ENCODE measurements around the gene GTF2H2C.
"Not testable (repeated sequence)": the region's sequence is repeated elsewhere in the genome, so short reads cannot be mapped to it uniquely, and the experiment has no call there.

The GTF2H2C gene

DNA sequence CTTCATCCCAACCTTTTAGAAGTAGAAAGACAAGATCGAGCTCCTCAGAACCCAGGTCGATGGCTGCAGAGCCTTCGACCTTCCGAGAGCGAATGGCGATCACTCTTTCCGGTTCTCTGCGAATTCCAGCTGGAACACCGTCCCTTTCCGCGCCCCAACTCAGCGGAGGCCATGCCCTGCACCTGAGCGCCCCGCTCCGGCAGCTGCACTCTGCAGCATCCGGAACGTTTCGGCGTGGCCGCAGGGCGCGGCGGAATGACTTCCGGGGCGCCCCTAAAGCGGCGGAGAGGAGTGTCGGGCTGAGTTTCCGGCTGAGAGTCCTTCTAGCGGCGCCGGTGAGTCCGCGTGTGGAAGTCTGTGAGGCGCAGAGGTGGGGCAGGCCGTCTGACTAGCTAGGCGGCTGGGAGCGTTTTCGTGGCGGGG lies at the start of gene GTF2H2C:
Gene GTF2H2C (plus strand): TSS at position 284 of the 423 bp plus-strand sequence. CDS start 4,942 bp downstream, outside the sequence.
- DNase-seq: not testable (repeated sequence)

DNA sequence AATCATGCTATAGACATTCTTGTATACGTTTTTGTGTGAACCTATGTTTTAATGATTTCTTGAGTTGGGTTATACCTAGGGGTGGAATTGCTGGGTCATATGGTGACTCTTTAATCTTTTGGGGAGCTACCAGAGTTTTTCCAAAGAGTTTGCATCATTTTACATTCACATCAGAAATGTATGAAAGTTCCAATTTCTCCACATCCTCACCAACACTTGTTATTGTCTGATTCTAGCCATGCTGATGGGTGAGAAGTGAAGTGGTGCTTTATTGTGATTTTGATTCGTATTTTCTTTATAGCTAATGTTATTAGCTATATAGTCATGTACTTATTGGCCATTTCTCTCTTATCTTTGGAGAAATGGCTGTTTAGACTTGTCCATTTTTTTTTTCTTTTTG lies 49.3 kb upstream of the GTF2H2C start:
- DNase-seq: no peak

DNA sequence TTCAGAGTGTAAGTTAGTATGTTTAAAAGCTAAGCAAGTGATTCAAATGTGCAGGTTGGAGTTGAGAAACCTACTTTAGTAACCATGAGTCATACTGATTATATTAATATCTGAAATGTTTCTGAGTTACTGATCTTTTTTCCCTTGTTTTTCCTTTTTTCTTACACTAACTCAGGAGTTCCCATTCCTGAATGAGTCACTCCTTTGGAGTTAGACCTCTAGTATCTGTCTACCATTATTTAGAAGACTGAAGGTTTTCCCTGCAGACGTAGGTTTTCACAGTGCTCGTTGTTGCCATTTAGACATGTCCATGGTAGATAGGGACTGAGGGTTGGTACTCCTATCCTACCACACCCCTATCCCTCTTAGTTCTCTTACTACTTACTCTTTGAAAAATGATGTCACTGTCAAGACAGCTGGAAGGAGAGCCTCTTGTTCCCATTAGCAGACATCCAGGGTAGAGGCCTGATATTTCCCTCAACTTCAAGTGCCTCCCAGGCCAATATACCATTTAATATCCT lies 47.2 kb upstream of the GTF2H2C start:
- DNase-seq: no peak

DNA sequence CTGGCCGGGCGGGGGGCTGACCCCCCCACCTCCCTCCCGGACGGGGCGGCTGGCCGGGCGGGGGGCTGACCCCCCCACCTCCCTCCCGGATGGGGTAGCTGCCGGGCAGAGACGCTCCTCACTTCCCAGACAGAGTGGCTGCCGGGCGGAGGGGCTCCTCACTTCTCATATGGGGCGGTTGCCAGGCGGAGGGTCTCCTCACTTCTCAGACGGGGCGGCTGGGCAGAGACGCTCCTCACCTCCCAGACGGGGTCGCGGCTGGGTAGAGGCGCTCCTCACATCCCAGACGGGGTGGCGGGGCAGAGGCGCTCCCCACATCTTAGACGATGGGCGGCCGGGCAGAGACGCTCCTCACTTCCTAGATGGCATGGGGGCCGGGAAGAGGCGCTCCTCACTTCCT lies 44.4 kb upstream of the GTF2H2C start:
- DNase-seq: not testable (repeated sequence)

DNA sequence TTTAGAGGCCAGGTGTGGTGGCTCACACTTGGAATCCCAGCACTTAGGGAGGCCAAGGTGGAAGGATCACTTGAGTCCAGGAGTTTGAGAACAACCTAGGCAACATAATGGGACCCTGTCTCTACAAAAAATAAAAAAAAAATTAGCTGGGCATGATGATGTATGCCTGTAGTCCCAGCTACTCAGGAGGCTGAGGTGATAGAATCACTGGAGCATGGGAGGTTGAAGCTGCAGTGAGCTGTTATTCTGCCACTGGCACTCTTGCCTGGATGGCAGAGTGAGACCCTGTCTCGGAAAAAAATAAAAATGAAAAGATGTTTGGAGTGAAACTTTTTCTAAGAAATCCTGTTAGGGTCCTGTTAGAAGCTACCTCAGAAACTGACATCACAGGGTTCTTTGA lies 43.2 kb upstream of the GTF2H2C start:
- no peak for DNase-seq

DNA sequence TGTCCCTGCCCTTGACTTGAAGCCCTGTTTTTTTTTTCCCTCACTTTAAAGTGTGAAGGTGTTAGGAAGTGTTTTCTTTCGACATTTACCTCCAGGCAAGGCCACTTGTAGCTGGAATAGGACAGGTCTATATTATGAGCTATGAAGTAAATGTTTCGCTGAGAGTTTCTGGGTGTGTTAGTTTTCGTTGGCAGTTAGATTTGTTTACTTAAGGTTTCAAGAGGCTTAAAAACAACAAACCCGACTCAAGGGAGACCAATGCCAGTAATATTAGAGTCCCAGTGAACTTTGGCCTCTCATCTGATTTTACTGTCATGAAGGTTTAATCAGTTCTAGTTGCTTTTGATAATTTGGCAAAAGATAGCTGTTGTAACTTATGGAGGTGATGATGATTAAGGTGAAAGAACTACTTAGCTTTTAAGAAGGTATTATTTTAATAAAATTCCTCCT lies 42.2 kb upstream of the GTF2H2C start:
- DNase-seq: peak; percentile 90

DNA sequence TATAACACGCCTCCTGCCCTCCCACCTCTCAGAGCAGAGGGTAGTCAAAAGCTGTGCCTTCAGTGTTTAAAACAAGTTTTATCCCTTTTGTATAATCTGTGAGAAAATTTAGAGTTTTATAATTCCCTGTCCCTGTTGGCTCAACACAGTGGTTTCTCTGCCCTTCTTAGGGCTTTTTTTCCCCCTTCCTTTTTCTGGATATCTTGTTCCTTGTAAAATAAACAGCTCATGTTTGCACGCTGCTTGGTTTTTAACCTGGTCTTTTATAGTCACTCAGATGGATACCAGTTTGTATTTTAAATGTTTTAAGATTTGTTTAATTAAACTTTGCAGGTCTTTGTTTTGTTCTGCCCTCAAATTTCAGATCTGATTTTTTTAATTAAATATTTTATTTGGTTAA lies 40.7 kb upstream of the GTF2H2C start:
- no peak for DNase-seq

DNA sequence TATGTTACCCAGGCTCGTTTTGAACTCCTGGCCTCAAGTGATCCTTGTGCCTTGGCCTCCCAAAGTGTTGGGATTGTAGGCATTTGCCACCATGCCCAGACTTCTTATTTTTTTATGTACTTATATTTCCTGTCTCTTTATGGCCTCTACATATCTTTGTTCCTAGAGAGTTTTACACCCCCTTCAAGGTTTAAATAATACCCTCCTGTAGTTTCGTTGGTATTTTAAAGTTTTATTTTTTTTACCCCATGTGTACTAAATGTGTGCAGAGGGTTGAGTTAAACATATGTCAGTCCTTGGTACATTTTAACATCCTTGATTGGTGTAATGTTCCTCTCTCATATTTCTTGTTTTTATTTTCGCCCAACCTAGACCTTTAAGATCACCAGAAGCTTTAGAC lies 38.0 kb upstream of the GTF2H2C start:
- DNase-seq: no peak

DNA sequence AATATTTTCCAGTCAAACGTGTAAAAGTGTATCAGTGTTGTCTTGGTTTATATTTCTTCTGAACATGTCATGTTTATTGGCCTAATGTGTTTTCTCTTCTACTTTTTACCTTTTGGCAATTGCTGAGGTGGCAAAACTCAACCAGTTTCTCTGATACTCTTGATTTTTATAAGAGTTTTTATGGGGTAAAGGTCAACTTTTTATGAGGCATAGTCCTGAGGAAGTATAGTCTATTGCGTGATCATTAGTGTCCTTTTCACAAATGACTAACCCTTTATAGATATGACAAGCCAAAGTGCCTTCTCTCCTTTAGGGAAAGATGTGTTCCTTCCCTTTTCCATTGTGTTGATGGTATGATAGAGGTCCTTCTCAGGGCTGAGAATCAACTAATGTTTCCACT lies 34.5 kb upstream of the GTF2H2C start:
- no peak for DNase-seq

DNA sequence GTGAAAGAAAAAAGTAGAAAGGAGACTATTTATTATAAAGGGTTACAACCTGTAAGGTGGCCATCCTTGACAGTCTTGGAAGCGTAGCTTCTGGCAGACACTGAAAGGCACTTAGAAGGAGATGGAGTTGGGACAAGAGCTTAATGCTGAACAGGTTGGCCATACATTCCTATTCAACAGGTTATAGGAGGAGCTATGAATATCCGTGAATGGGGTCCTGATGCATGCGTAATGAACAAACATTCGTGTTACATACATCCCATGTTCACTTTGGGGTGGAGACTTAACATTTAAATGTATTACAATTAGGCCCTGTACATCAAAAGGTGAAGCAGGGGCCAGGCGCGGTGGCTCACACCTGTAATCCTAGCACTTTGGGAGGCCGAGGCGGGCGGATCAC lies 33.3 kb upstream of the GTF2H2C start:
- no peak for DNase-seq

DNA sequence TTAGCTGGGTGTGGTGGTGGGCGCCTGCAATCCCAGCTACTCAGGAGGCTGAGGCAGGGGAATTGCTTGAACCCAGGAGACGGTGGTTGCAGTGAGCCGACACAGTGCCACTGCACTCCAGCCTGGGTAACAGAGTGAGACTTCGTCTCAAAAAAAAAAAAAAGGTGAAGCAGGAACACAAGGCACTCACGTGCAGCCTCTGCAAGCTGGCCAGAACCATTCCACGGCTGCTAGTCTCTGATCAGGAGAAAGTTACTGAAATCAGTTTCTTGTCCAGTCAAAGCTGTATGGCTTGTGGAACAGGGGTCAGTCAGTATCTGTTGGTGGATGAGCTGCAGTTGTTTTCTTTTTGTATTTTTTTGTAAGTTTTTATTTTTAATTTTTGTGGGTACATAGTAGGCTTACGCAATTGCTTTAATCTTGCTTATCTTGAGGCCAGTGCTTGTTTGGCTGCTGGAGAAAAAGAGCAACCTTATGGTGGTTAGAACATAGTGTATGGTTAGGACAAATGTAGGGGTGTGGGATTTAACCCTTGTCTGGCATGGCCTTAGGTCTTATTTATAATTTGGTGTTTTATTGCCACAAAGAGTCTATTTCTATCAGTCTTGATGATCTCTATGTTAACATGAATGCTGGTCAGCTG lies 32.7 kb upstream of the GTF2H2C start:
- DNase-seq: no peak

DNA sequence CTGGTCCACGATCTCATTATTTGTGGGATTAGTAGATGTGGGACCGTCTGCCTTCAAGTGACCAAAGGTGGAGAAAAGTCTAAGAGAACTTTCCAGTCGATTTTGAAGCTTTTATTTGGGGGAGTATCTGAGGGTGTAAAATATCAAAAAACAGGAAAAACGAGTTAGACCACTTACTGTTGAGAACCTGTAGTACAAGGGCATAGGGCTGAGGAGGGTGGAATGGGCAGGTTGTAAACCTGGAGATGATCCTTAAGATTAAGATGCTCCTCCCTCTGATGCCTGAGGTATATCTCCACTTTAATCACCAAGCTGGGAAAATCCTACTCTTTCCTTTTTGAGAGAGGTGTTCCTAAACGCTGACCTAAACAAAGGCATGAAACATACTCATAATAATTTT lies 32.0 kb upstream of the GTF2H2C start:
- DNase-seq: peak; percentile 39

DNA sequence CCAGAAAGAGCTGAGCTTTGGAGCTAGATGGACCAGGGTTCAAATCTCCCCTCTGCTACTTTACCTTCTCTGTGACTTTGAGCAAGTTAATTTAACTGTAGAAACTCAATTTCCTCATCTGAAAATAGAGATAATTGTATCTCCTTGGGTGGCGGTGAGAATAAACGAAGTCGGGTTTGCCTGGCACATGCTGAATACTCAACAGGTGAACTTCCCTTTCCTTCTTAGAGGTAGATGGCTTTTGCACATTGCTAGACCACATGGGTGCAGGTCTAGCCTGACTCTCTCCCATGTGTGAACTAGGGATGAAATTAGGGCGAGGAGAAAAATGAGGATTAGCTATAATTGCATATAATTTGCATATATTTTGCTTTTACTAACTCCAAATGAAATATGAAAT lies 31.4 kb upstream of the GTF2H2C start:
- no peak for DNase-seq

DNA sequence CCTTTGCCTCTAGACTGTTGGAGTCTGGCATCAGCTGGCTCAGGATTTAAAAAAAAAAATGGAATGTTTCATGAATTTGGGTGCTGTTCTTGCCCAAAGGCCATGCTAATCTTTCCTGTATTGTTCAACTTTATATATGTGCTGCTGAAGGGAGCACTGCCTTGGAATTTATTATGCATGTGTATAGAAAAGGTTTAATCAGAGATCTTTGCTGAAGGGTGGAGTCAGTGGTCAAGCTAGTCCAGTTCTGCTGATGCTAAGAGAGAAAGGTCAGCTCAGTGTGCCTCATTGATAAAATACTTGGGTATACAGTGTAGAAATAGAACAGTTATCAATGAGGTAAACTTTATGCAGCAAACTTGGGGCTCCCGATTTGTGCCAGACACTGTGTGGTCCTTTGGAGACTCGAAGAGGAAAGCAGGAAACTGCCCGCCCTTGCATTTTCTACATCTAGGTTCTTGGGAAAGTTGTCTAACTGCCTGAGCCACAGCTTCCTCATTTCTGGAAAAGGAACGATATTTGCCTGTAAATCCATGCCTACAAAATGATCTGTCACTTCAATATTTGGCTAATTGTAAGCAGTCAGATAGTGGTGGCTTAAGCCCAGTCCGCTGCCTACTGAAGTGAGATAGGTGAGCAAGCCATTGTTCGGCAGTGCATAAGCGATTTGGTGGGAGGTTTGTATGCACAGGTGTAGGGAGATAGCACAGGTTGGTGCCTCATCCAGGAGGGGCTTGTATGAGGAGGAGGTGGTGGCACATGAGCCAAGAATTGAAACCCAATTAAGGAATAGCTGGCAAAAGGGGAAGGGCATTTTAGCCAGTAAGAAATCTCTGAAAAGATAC lies 29.2 kb upstream of the GTF2H2C start:
- no peak for DNase-seq

DNA sequence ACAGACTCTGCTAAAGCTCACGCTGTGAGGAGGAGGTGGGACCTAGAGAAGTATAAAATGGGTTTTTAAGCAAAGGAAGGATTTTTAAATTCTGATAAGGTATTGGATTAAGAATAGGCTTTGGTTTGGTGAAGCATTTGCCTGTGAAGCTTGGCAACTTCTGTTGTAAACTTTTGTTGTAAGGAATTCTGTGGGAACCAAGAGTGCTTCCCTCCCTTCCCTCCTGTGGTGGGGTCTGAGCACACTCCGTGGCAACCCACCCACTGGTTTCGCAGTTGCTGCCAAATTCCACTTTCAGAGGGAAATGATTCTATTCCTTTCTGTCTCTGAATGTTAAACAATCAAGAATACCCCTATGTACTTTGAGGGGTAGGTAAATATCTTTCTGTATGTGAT lies 28.6 kb upstream of the GTF2H2C start:
- DNase-seq: no peak

DNA sequence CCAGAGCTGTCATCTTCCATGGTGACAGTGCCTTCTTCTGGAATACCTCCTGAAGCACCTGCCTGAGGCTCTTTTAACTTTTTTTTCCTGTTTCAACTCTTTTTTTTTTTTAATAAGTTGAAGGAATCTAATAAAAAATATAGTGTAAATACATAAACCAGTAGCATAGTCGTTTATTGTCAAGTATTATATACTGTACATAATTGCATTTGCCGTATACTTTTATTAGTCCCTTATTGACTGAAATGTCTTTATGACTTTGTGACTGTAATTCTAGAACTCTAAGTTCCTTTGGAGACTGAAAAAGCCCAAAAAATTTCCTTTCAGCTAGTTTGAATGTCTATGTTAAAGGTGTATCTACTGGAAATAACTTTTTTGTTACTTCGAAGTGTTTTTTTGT lies 22.1 kb upstream of the GTF2H2C start:
- not testable (repeated sequence) for DNase-seq

DNA sequence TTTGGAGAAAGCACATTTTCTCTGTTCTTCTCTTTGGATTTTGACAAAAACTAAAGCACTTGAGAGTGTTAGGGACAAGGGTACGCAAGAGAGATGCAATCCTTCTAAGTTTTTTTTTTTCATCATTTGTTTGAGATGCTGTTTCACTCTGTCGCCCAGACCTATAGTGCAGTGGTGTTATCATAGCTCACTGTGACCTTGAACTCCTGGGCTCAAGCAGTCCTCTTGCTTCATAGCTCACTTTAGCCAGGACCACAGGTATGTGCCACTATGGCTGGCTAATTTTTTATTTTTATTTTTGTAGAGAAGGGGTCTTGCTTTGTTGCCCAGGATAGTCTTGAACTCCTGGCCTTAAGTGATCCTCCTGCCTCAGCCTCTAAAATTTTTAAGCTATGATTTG lies 21.3 kb upstream of the GTF2H2C start:
- DNase-seq: not testable (repeated sequence)

DNA sequence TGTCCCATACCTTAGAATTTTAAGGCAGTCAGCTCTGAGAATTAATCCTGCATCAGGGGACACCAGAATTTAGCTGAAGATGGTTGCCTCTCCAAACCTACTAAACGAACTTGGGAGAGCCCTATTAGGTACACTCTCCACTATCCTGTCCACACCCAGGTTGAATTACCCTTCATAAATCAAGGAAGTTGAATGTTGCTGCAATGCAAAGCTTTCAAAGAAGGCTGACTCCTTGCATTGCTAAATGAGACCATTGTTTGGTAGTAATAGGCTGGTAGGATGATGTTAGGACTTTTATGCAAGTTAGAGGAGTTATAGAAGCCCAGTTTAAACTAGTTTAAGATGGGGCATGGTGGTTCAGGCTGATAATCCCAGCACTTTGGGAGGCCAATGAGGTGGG lies 18.6 kb upstream of the GTF2H2C start:
- DNase-seq: not testable (repeated sequence)

DNA sequence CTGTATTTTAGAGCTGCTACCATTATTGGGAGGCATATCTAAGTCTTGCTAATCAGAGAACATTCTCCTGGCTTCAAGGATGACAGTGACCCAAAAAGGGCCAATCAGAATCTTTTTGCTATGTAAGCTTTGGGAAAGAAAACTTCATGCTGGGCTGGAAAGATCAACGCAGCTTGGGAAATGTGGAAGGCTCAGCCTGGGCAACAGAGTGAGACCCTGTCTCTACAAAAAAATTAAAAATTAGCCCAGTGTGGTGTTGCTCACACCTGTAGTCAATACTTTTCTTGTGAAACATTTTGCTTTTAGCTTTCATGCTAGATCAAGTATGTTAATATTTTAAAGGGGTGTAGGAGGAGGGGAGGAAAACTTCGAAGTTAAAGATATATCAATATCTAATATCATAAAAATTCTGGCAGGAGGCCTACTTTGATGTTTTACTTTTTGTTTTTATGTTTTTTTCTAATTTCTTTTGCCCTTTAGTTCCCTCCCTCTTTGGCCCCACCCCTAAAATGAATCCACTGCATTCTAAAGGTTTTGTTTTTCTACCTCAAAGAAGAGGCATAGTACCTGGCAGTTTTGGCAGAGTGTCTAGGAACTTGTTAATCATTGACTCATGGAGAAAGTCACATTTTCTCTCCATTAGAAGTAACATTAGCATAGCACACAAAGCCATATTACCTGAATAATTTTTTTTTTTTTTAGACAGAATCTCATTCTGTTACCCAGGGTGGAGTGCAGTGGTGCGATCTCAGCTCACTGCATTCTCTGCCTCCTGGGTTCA lies 17.0 kb upstream of the GTF2H2C start:
- not testable (repeated sequence) for DNase-seq

DNA sequence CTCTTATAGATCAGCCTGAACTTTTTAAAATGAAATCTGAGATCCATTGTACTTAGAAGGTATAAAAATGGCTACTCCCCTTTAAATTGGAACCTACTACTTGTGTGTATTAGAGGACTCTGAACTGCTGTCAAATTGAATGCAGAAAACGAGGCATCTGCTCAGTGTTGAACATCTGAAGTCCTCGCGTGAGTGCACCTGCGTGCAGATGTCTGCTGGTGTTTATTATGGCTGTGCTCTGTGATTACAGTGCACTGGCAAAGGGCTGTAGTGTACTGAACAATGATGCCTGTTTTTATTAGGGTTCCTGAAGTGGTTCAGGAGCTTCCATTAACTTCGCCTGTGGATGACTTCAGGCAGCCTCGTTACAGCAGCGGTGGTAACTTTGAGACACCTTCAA lies 15.4 kb upstream of the GTF2H2C start:
- DNase-seq: not testable (repeated sequence)

DNA sequence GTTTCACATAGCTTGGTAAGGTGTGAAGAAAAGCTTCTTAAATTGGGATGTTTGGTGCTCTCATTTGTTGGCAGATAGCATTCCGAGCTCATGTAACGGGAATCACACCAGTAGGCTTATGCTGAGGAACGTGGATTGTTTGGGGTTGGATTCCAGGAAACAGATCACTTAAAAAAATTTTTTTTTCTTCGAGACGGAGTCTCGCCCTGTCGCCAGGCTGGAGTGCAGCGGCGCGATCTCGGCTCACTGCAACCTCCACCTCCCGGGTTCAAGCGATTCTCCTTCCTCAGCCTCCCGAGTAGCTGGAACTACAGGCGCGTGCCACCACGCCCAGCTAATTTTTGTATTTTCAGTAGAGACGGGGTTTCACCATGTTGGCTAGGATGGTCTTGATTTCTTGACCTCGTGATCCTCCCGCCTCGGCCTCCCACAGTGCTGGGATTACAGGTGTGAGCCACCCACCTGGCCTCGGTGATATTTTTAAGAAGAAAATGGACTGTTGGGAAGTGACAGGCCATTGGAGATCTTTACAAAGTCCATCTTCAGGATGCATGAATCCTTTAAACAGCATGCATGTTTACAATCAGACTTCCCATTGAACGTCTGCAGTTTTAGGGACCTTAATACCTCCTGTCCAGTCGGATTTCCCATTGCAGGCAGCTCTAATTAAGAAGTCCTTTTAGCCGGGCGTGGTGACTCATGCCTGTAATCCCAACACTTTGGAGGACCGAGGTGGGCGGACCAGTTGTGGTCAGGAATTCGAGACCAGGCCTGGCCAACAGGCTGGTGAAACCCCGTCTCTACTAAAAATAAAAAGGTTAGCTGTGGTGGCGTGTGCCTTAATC lies 818 bp downstream of the GTF2H2C start:
- DNase-seq: not testable (repeated sequence)

DNA sequence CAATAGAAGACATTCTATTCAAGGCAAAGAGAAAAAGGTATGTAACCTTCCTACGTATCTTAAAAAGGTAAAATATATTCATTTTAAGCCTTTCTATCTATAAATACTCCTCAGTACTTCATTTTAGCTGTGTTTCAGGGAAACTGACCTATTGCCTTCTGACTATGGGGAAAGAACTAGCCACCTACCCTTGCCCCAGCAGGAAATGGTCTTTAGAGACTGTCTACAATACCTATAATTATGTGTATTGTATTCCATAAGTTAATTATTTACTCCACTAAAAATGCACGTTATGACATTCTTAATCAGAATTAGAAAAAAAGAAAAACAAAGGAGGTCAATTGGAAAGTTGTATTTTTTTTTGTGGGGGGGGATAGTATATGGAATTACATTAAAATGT lies 6.2 kb downstream of the GTF2H2C start:
- DNase-seq: not testable (repeated sequence)

Measured in NCI-H510A treated with DMSO at 0.1 percent for 48 hours (cell line).